ENCODE measurements around the gene ANKRD35.
"Not testable (repeated sequence)": the region's sequence is repeated elsewhere in the genome, so short reads cannot be mapped to it uniquely, and the experiment has no call there.

Gene ANKRD35

DNA sequence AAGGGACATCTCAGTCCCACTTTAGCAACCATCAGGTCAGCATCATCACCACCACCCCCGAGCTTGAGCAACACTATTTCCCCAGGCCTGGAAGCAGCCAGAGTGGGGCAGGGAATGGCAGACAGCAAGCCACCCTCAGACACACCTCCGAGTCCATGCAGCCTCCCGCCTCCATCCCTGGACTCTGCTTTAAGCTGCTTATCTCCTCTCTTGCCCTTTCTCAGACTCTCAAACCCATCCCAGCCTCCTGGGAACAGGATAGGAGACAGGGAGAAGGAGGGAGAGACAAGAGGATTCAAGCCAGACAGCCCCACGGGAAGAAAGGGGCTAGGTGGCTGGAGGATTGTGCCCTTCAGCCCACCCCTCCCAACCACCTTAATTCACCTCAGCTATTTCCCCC lies 28.5 kb downstream of the ANKRD35 start:
- DNase-seq (ENCODE audit: low spot score) = no peak

DNA sequence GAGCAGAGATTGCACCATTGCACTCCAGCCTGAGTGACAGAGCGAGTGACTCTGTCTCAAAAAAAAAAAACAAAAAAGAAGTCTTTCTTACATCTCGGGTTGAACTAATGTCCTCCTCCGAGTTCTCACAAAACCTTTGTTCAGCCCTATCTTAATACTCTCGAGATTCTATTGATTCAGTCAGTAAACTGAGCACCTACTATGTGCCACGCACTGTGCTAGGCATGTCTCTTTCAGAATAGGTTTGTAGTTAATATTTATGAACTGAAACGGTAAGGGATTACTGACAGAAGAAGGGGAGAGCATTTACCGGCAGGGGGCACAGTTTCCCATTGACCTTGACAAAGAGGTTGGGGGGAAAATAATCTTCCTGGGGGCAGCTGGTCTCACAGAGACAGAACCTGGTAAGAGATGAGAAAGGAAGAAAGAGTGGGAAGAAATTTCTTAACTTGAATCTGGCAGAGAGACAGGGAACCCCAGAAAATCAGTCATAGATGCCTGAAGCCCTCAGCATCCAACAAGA lies 30.2 kb downstream of the ANKRD35 start:
- DNase-seq (ENCODE audit: low spot score) = no peak

DNA sequence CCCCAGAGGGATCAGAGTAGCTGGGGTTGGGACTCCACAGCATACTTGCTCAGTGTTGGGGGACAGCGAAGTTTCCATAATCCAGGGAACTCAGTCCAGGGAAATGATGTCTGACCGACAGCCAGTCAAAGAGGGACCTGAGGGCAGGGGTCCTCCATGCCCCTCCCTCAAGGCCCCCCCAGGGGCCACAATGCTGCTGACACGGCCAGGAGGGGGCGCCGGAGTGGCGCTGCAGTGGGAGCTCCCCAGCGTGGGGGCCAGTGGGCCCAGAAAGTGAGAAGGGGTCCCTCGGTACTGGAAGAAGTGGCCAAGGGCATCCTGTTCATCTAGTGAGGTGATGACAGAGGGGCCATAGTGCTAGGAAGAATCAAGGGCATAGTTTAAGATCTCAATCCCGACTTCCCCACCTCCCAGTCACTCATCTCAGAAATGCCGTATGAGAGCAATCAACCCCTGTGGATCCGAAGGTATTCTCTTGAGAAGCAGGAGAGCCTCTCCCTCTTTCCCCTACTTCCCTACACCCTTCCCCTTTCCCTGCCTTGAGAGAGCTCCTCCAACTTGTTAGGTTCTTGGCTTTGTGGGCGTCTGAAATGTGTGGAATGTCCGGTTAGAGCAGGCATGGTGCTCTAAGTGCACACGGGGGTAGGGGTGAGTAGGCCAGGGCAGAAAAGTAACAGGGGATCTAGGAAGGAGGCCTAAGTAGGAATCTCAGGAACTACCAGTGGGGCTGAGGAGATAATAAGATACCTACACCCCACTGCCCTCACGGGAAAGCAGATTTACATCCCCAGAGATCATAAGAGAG lies 36.1 kb downstream of the ANKRD35 start:
- no peak for DNase-seq (ENCODE audit: low spot score)

DNA sequence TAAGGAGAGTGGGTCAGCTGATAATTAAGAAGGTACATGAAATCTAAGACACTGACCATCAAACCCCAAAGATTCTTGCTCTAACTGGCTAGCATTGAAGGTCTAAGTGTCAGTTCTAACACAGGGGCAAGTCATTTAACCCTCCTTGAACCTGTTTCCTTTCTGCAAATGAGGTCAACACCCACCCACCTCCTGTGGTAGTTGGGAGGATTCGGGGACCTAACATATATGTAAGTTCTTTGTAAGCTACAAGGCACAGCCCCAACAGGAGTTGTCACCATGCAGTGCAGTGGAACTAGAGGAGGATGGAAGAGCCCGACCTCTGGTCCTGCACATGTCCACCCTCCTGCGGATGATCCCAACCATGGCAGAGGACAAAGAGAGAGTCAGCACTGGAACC lies 37.8 kb downstream of the ANKRD35 start:
- no peak for DNase-seq (ENCODE audit: low spot score)

DNA sequence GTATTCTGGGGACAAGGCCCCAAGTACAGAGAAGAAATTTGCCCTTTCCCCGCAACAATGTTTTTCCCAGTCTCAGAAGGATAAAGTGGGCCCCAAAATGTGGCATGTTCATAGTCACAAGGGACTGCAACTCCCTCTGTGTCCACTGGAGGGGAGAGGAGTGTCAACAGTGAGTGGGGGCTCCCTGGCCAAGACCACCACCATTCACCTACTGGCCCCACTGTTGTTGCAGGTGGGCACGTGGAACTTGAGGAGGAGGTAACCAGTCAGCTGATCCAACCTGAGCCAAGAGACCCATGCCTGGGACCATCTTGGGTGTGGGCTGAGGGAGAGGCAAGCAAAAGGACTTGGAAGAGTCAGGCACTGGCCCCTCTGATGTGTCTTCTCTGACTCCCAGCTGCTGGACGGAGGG lies 39.5 kb downstream of the ANKRD35 start:
- peak; percentile 47 for DNase-seq (ENCODE audit: low spot score)

DNA sequence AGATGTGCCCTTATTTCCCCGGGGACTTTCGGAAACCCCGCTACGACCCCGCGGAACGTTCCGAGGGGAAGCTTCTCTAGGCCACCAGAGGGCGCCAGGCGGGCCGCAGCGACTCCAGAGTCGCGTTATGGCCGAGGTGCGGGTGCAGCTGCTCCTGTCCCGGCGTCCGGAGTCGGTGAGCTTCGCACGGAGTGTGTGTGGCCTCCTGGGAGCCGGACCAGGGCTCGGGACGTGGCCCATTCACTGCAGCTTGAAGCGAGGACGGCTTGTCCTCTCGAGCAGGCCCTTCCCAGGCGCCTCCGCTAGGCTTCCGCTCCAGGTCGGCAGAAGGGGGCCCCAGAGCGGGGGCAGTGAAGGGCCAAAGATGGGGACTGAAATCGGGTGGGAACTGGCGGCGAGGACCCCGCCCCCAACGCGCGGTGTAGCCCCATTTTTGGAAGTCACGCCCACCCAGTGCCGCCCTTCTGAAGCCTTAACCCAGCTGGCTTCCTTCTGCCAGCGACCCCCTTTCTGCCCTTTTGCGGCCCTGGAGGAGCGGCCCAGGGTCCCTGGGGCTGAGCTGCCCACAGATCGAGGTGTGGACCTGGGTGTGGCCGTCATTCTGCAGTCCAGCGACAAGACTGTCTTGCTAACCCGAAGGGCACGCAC lies 40.0 kb downstream of the ANKRD35 start, which contains the start of gene NUDT17:
Gene NUDT17, plus strand, starts transcription at position 117 of the 648 bp plus-strand sequence. Its CDS starts 11 bp downstream, at position 128.
- DNase-seq (ENCODE audit: low spot score) = peak; percentile 79

DNA sequence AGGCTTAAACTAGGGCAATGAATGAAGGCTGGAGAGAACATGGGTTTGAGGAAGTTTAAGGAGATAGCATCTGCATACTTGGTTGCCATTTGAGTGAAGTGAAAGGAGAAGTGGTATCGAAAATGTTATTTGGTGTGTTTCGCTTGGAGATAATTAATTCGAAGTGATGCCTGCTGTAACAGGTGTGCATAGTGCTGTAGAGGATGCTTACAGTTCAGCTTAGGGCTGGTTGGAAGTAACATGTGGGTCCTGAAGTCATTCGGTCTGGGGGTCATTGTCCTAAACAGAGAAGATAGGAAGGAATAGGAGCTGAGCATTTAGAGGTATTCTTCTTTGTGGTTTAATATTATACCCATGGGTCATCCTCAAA lies 40.5 kb downstream of the ANKRD35 start:
- no peak for DNase-seq (ENCODE audit: low spot score)

DNA sequence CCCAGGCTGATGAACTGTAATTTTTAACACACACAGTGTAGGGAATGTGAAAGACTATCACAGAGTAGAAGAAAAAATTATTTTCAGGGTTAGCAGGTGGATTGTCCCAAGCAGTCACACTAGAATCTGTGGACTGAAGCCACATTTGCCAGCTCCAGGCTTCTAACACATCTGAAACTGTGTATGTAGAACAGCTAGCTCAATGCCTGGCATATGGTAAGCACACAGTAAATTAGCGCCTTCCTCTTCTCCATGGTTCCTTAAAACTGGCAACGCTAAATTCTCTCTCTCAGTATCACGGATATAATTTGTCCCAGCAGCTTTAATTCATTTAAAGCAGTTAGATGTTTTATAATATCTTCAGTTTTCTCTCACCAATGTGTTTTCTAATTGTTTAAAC lies 42.6 kb downstream of the ANKRD35 start:
- DNase-seq (ENCODE audit: low spot score) = no peak

DNA sequence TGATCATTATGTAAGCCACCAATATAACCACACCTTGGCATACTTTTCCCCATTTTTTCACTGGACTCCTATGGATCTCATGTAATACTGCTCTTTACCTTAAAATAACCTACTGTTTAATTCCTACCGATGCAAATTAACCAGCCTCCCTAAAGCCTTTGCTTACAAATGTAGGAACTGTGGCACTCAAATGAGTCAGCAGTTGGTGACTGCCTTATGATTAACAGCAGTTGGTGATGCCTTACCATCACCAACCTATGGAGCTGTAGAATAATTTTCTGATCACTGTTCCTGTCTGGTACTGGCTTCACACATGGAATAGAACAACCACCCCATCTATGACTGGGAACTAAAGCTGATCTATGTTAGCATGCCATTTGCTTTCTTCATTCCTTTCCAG lies 48.0 kb downstream of the ANKRD35 start:
- DNase-seq (ENCODE audit: low spot score) = peak; percentile 58

DNA sequence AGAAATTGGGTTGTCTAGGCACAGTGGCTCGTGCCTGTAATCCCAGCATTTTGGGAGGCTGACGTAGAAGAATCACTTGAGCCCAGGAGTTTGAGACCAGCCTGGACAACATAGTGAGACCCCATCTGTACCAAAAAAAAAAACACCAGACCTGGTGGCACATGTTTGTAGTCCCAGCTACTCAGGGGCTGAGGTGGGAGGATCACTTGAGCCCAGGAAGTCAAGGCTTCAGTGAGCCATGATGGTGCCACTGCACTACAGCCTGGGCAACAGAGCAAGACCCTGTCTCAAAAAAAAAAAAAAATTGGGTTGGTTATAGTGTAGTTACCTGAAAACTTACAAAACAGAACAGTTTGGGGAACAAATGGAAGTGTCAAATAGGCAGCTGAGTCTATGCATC lies 54.9 kb downstream of the ANKRD35 start:
- DNase-seq (ENCODE audit: low spot score) = not testable (repeated sequence)

DNA sequence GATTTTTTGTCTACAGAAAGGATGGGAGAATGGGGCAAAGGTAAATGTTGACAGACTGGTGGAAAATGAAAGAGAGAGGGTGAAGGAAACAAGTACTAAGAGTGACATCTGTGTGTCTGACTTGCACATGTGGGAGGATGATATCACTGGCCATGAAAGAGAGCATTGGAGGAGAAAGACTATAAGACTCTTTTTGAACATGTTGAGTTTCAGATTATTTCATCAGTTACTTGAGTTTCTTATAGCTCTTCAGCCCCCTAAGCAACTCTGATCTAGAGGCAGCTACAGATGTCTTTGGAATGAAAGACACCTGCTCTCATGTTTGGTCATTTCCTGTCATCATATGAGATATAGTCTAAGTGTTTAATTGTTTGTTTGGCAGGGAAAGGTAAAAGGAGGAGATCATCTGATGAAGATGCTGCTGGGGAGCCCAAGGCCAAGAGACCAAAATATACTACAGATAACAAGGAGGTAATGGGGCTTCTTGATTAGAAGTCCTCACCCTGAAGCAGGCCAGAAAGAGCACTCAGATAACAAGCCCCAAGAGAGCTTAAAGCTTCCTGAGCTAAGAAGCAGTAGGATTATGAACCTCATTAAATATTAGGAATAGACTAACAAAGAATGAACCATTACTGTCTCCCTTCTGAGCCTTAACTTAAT lies 57.2 kb downstream of the ANKRD35 start:
- no peak for DNase-seq (ENCODE audit: low spot score)

DNA sequence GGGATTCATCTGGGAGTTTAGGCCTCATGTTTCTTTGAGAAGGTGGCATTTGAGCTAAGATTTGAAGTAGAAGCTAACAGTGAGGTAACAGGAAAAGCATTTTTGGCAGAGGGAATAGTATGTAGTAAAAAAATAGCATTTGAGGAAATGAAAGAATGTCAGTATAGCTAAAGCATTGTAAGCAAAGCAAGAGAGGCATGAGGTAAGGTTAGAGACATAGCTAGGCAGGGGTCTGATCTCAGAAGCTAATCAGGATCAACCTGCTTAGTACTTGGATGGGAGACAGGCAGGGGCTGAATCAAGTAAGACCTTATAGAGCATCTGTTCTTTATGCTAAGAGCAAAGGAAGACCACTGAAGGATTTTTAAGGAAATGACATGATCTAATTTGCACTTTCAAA lies 57.7 kb downstream of the ANKRD35 start:
- DNase-seq (ENCODE audit: low spot score) = no peak

DNA sequence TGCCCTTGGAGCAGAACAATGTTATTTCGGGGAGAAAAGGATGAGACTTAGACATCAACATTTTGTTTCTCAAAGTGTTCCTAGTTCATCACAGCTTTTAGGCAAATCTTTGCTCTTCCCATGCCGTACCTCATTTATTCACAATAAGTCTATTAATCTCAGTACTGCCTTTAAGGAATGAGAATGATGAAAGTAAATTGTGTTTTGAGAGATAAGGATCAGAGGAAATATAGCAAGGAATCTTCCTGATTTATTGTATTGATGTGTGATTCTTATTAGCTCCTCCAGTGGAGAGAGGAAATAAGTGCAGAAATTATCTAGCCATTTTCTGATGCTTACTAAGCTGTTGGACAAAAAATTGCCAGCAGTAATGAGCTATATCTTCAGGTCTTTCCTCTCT lies 59.6 kb downstream of the ANKRD35 start:
- peak; percentile 48 for DNase-seq (ENCODE audit: low spot score)

DNA sequence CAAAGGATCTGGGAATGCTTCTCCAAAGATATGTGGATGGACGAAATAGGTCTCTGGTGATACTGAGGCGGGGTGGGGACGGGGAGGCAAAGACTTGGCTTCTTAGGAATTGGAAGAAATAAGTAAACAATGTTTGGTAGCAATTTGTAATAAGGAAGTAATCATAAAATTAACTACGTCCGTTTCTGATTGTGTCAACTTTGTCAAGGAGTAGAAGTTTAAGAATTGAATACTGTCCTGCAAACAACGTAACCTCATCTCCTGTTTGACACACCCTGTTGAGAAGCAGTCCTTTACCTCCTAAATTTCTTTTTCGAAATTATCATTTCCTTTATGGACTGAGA lies 61.2 kb downstream of the ANKRD35 start:
- no peak for DNase-seq (ENCODE audit: low spot score)

DNA sequence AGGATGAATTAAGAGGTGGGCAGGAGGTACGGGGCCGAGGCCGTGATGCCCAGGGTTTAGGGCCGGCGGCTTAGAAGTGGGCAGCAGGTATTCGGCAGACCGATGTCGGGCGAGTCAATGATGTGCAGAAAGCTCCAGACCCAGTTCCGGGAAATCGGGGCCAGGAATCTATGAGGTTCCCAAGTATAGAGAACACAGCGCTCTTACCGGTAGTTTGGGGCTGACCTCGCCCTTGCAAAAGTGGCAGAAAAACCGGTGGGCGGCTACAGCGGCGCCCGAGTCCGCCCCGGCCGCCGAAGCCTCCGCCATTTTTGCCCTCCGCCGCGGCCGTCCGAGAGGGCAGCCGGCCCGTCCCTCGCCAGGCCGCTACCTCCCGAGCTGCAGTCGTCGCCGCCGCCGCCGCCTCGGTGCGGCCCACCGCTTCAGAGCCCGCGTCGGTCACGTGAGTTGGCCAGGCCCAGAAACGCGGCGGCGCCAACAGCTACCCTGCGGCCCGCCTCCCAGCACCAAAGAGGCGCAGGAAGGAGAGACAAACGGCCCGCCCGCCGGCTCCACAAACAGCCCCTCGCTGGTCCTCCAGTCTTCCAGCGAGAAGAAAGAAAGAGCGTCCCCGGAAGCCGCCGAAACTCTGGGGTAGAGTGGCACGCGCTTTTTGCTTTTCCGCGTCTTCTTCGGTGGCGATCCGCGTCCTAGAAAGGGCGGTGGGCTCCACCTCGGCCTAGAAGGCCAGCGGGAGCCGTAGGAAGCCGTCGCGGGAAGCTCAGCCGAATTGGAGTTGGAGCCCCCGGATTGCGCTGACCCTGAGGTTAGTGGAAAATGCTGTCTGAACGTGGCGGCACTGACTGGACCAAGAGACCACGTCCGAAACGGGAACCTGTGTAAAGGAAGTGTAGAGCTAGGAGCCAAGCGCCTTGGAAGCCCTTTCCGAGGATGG lies 61.8 kb downstream of the ANKRD35 start, which contains the start of the genes POLR3C and RNF115:
Gene POLR3C, plus strand, starts transcription at position 636 of the 934 bp plus-strand sequence. CDS start 1,577 bp downstream, outside the sequence.
Gene RNF115, minus strand, starts transcription at position 531 of the 934 bp plus-strand sequence. Its CDS starts 222 bp downstream, at position 309.
- peak; percentile 91 for DNase-seq (ENCODE audit: low spot score)

DNA sequence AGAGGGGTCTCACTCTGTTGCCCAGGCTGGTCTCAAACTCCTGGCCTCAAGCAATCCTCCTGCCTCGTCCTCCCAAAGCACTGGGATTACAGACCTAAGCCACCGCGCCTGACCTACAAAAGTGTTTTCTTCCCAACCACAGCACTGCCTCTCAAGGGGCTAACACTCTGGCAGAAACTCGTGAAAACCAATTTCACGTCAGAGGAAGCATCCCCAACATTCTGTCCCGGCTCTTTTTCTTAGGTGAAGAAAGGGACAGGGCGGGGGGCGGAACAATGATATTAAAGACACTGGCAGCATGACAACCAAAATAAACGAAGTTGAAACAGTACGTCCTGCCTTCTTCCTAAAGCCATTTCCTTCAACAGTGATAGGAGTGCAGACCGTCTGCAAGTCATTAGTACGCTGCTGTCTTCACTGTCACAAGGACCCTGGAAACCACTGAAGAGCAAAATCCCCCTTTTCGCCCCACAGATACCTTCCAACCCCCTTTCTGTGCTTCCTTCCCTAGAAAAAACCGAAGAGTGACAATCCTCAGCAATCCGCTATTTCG lies 62.8 kb downstream of the ANKRD35 start:
- DNase-seq (ENCODE audit: low spot score) = not testable (repeated sequence)

DNA sequence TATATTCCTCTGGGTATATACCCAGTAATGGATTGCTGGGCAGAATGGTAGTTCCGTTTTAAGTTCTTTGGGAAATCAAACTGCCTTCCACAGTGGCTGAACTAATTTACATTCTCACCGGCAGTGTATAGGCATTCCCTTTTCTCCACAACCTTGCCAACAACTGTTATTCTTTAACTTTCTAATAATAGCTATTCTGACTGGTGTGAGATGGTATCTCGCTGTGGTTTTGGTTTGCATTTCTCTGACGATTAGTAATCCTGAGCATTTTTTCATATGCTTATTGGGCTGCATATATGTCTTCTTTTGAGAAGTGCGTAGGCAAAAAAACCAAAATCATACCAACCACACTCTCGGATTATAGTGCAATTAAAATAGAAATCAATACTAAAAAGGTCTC lies 67.6 kb downstream of the ANKRD35 start:
- DNase-seq (ENCODE audit: low spot score) = not testable (repeated sequence)
